HuH-7.5 (cell line): ENCODE data around the gene UCKL1.
A peak's percentile ranks its signal among the peaks of the same experiment; 100 is the strongest.

Experiments
- DNase-seq: peaks from one replicate; pipeline ENCODE4 v3.0.0; 2011; ENCODE audit warnings: low spot score

Gene UCKL1

DNA sequence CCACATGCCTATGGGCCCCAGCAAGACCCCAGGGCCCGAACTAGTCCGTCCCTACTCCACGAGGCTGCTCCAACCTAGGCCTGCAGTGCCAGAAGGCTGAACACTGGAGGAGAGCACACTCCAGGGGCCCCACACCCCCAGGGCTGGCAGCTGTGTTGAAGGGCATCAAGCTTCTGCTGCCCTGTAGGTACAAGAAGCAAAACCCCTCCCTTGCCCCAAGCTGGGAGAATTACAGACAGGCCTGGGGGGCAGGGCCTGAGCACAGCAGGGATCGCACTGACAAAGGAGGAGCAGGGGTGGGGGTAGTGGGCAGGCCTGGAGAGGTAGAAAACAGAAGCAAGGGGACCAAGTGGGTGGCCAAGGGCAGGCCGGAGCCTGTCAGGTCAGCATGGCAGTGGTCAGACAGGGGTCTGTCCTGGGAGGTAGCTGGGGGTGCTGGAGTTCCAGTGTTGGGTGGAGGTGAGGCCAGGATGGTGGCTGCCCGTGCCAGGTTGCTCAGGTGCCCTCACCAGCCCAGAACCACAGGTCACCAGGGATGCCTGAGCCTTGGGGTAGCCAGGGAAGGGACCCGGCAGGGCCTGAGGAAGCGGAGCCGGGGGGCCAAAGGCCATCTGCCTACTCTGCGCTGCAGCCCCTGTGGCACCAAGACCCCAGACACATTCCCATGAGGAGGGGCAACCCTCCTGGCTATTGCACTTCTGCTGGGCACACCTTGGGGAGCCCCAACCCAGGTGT is 2.9 kb upstream of the UCKL1 start:
- DNase-seq: no peak

DNA sequence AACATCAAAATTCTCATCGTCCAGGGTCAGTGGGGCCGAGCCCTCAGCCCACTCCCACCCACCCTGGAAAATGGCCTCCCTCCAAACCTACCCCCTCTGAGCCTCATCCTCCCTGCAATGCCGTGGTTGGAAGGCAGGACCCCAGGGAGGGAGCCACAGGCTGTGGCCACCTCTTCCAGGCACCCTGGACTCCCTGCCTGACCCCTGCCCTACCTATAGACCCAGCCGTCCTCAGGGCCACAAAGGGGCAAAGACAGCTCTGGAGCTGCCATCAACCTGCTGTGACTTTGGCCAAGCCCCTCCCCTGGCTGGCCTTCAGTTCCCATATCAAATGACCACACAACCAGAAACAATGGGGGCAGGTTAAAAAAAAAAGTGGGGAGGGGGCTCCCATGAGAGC is 2.3 kb upstream of the UCKL1 start:
- no peak for DNase-seq

DNA sequence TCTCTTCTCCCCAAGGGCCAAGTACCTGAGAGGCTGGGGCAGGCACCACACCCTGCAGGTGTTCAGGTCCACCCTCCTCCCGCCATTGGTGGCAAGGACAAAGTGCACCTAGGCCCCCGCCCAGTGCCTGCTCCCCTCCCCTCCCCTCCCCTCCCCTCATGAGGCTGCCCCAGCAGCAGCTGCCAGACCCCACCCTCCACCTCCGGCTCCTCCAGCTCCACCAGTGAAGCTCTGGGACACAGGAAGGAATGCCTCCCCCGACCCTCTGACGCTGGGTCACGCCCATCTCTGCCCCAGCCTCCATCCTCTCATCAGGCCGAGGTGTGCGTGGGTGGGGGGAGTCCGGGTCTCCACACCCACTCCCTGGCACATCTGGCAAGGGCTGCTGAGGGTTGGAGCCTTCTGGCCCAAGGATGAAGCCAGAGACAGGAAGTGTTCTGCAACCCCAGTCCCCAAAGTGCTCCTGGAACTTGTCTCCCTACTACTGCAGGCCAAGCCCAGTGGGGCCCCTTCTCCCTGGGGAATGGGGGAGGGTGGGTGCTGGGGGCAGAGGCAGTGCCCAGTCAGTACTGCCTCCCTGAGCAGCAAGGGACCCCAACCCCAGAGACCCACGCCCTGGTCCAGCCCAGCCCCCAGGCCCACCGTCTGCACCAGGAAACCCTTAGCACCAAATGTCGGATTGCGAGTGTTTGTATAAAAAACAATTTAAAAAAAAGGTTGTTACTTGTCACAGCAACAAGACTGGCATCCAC is 1.6 kb upstream of the UCKL1 start:
- no peak for DNase-seq

DNA sequence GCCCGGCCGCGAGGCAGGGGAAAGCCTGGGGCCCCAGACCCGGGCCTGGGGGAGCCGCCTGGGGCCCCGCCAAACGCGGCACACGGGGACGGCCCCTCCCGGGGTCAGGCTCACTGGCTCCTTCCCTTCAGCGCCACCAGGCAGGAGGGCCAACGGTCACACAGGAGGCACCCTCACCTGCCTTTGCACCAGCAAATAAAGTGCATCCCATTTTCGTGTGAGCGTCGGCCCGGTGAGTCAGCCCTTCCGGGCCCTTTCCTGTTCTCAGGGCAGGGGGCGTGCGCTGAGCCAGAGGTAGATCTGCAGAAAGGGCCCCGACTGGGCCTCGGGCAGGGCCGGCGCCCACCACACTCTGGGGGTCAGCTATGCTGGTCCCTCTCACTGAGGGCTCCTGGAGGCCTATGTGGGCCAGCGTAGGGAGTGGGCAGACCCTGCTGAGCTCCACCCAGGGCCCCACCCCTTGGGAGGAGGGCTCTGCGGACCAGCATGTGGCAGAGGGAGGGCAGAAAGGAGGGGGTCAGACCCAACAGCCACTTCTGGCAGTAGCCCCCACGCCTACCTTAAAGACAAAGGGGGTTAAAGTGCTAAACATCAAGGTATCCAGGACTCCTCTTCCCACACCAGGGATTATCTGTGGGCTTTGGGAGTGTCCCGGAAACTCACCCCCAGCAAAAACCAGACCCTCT is 931 bp upstream of the UCKL1 start:
- DNase-seq: peak; percentile 80

DNA sequence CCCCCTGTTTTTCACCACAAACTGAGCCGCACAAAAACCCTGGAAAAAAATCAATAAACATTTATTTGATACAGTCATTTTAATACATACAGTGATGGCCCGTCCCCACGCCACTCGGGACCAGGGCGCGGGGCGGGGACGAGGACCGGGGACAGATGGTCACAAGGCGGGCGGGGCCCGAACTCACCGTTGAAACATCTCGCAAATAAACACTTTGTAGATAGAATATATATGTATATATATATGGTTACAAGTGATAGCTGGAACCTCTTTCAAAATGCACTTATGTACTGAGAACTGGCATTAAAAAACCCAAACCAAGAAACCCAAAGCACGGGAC is 418 bp upstream of the UCKL1 start:
- no peak for DNase-seq

DNA sequence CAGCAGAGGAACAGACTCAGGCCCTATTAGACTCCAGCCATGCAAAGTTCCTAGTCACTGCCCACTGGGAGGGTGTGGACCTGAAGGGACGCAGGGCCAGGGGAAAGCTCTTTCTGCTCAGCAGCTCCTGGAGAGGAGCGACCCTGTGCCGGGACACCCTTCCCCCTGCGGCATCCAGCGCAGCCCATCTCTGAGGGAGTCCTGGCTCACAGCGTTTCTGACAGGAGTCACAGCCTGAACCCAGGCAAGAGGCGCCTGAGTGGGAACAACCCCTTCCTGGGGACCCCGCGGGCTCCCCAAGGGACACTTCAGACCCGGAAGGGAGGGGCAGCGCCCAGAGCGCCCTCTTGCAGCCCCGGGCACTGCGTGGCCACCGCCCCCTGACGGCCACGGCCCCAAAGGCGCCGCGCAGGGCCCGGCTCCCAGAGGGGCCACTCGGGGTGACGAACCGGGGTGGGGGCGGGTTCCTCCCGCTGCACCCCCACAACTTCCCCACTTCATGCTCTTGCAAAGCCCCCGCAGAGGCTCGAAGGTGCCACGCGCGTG is 862 bp downstream of the UCKL1 start:
- peak; percentile 88 for DNase-seq

DNA sequence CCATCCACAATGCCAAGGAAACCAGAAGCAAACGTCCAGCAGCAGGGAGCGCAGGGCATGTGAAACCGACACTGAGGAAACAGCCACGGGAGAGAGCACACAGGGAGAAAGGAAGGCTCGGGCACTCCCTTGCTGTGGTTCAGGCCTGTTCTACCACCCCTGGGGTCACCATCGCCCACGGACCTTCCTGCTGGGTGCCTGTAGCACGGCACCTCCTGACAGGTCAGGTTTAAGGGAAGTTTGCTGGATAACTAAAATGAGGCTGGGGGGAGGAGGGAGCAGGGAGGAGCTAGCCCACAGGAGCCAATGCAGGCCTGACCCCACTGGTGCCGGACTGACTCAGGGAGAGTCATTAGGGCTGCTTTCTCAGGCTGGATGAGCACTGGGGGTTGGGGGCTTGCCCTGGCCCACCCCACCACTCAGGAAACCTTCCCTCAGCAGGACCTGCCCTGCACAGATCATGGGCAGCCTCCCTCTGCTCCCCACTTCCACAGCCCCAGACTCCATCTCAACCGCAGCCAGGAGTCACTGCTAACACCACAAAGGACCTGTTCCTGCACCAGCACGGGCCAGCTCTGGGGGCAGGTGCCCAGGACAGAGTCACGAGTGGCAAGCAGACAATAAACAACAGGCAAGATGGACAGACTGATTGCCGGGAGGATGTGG is 2.3 kb downstream of the UCKL1 start:
- DNase-seq: no peak

DNA sequence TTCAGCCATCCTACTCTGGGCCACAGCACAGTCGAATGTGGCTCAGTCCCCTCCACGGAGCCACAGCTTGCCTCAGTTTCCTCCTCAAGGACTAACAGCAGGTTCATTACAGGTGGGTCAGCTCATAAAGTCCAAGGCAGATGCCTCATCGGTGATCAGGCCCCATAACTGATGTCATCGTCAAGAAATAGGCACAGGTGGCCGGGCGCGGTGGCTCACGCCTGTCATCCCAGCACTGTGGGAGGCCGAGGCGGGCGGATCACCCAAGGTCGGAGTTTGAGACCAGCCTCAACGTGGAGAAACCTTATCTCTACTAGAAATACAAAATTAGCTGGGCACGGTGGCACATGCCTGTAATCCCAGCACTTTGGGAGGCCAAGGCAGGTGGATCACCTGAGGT is 3.4 kb downstream of the UCKL1 start:
- no peak for DNase-seq

DNA sequence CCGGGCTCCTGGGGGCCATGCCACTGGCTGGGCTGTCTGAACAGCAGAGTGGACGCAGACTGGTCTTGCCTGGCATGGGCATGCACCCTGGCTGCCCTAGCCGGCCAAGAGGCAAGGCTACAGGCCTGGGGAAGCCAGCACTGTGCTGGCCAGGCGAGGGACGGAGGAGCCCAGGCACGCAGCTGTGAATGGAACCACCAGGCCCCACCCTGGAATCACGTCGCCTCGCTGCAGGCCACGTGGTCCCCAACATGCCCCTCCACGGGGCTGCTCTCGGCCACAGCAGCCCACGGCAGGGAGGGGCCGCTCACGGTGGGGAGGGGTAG is 4.0 kb downstream of the UCKL1 start:
- DNase-seq: no peak

DNA sequence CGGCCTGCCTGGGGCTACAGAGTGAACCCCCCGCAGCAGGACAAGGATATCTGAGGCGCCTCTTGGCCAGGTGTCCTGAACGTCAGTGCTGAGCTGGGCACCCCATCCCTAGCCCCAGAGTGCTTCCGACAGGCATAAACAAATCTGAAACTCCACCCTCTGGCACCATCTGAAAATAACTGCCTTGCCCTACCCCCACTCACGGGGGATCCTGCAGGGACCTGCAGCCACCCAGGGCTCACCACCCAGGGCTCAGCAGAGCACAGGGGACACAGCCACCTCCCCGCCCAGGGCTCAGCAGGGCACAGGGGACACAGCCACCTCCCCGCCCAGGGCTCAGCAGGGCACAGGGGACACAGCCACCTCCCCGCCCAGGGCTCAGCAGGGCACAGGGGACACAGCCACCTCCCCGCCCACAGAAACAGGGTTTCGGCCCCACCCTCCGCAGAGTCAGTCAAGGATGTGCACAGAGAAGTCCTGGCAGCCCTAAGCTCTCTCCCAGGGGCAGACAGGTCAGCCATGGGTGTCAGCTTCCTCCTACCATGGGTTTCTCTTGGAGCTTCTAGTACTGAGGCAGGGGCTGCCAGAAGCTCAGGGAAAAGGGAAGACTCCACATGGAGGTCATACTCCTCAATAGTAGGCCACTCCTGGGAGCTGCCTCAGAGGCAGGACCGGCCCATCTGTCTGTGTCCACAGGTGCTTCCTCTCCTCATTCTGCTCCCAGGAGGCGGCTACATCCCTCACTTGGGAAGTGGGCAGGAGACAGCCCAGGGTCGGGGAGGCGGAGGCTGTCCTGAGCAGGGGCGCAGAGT is 4.6 kb downstream of the UCKL1 start:
- no peak for DNase-seq

DNA sequence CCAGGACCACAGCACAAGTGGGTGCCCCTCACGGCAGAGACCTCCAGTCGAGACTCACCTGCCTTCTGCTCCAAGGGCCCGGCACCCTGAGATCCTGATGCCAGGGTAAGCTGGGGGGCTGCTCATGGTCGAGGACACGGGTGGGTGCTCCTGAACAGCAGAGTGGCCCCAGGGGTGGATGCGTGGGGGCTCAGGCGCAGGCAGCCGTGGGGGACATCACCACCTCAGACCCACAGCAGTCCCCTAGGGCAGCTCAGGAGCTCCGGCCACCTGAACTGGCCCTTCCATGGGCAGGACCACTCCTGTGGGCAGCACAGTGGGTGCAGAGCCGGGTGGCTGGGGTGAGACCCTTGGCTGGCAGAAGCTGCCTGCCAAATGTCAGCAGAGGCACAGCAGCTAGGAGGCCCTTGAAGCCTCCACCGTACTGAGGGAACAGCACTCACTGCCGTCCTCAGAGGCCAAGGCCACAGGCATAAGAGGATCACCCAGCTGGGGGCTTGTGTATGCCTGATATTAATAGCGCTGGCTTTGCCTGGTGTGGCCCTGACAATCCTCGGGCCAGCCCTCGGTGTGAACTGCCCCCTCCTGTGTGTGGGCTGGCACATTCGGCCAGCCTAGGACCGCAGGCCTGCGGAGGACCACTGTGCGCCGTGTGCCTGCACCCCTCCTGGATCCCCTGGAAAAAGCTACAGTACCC is 5.4 kb downstream of the UCKL1 start:
- no peak for DNase-seq

DNA sequence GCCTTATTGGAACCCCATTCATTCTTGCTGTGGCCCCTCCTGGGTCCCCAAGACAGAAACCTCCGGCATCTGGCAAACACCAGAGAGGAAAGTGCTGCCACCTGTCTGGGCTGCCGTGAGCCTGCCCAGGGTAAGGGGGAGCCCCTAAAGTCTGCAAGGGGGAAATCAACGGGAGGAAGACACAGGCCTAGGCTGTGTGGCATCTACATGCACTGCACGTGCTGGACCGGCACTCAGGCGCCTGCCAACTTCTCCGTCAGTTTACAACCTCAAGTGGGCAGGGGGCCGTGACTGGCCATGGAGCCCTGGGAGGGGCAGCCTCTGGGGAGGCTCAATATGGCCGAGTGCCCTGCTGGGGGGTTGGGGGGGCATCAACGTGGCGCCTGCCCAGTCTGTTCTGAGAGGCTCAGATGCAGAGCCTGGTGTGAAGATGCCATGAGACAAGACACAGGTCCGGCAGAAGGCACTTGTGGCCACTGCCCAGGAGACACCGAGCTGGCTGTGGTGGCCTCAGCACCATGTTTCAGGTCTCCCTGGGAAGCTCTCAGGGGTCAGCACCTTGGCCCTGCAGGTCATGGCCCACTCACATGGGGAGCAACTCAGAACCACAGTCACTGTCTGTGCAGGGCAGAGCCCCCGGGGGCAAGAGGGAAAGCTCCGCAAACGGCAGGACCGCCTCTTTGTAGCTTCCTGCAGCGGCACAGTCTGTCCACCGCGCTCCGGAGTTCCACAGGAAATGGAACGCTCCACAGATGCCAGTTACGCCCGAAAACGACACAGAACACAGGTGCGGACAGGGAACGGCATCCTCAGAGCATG is 8.4 kb downstream of the UCKL1 start:
- DNase-seq: no peak

DNA sequence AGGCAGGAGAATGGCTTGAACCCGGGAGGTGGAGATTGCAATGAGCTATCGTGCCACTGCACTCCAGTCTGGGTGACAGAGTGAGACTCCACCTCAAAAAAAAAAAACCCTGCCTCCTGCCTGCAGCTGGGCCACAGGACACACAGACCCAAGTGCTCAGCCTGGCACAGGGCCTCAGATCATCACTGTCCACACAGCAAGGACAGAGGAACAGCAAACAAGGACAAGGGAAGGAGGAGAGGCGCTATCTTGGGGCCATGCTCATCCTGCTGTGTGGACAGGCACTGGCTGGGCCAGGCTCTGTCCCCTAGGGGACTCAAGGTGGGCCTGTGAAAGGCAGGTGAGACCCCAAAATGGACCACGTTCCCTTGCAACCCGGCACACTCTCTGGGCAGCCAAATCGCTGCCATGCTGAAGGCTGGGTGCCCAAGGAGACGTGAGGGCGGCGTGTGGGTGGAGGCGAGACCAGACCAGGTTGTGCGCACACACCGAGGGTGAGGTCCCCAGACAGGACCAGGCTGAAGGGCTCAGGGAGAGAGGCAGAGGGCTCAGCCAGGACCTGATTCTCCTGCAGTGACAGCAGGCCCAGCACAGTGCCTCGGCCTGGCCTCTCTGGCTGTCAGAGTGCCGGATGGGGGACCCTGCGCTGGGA is 9.1 kb downstream of the UCKL1 start:
- no peak for DNase-seq

DNA sequence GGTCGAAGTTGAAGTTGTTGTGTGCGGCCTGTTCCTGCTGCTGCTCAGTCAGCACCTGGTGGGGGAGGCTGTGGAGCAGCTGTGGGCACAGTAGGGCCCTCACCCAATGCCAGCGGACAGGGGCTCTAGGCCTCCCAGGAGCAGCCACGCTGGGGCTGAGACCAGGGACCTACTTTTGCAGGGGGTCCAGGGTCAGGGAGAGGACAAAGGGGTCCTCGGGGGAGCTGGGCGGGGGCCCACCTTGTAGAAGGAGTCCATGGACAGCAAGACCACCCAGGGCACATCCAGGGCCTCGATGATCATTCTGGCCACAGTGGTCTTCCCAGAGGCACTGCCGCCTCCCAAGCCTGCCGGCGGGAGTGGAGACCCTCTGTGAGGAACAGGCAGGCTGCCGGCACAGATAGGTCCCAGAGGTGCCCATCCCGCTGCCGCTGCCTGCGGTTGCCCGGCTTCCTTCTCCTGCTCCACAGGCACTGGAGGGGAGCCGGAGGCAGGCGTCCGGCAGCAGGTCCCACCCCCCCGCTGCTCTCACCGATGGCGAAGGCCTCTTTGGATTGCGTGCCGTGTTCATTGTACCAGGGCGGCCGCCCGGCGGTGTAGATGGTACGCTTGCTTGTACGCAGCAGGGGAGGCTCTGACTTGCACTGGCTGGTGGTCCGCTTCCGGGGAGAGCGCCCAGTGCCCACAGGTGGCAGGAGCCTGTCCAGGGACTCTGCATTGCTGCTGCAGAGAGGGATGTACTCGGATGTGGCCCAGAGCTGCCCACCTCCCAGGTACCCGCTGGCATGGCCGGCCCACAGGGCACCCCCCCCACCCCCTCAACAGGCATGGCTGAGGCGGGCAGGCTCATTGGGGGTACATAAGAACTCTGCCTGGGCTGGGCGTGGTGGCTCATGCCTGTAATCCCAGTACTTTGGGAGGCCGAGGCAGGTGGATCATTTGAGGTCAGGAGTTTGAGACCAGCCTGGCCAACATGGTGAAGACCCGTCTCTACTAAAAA is 10.0 kb downstream of the UCKL1 start:
- no peak for DNase-seq

DNA sequence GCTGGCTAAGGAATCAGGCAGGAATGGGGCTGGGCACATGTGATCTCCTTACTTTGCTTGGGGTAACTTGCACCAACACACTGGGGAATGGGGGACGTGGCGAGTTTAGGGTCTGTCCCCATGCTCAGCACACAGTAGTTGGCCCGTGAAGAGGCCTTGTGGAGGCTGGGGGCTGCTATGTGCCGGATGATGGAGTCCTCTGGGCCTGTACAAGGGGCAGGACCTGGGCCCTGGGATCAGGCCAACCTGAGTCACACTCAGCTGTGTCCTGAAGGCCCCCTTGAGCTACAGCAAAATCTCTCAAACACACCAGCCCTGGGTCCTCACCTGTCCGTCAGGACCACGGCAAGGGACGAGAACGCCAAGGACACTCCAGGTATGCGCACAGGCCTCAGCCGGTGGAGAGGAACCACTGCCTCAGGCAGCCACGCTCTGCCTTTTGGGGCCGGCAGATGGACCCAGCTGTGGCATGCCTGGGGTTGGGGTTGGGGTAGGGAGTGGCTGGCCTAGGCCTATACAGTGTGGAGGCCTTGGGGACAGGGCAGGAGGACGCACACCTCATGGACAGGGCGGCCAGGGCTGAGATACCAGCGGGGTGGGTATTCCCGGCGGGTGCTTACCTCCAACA is 11.1 kb downstream of the UCKL1 start:
- no peak for DNase-seq

DNA sequence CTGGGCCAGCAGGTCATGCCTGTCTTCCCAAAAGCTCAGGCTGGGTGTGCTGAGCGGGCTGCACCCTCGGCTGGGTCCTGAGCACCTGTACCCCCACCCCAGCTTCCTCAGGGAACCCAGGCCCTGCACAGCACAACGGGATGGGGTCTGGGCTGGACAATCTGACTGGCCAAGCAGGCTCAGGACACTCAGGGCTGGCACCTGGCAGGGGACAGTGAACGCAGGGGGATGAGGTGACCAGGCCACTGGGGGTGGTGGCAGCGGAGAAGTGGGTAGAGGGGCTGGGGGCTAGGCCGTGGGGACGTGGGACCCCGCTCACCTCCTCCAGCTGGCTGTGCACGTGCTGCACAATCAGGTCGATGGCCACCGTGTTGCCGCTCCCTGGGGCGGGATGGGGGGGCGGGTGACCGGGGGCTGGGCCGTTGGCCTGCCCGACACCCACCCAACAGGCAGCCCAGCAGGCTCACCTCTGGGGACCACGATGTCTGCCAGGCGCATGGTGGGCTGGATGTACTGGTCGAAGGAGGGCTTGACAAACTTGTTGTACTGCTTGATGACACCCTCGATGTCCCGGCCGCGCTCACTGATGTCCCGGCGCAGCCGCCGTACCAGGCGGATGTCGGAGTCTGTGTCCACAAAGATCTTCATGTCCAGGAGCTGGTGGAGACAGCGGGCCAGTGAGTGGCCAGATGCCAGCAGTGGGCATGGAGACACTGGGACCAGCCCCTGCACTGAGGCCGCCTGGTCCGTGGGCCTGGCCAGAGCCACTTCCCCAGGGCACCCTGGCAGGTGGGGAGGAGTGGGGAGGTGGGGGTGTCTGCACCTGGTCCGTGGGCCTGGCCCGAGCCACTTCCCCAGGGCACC is 11.9 kb downstream of the UCKL1 start:
- DNase-seq: no peak

DNA sequence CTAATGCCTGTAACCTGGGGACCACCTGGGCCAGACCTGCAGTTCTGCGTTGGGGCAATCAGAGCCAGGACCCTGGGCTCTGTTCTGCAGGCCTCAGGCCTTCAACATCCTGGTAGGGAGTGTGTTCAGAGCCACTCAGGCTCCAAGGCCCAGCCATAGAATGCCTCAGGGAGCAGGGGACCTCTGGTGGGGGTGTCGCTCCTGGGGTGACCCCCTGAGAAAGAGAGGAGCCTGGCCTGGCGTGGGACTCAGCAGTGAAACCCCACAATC is 12.5 kb downstream of the UCKL1 start:
- DNase-seq: no peak
